Mucosa of descending colon (tissue), 3 donors: ENCODE measurements around the gene TOMM22. TPM values are rescaled to one million over a fixed set of nuclear protein-coding genes. Genes with fewer than 3 reads are reported as not detected.
A peak's percentile ranks its signal among the peaks of the same experiment; 100 is the strongest.

Source experiments
- ATAC-seq: fragments of 200-7000 bp; cut with Tn5 transposase; one replicate; pipeline ENCODE4 v1.9.1; 2020; ENCODE audit warnings: mild to moderate bottlenecking, moderate library complexity
- DNase-seq, 3 donors: peaks; one replicate each; pipeline ENCODE4 v3.0.0-alpha.2; 2020
- H3K36me3 ChIP-seq: fragments of 200-600 bp; one replicate; pipeline ENCODE4 v1.8.0; 2021; ENCODE audit warnings: low read depth, mild to moderate bottlenecking
- H3K4me1 ChIP-seq: fragments of 200-600 bp; one replicate; pipeline ENCODE4 v1.8.0; 2021; ENCODE audit warnings: low read depth, mild to moderate bottlenecking
- H3K4me3 ChIP-seq: fragments of 200-600 bp; one replicate; pipeline ENCODE4 v1.8.0; 2021; ENCODE audit warnings: mild to moderate bottlenecking
- H3K9me3 ChIP-seq: fragments of 200-600 bp; one replicate; pipeline ENCODE4 v1.8.0; 2021; ENCODE audit warnings: mild to moderate bottlenecking
- intact Hi-C, 2 donors: fragments of 100-400 bp; cut with DNase I in 1 of 2; cut with micrococcal nuclease in 1 of 2; formaldehyde crosslinking; loops; one replicate each; pipeline versions ENCODE4 v1.11.0 to v1.11.1; 2022; cut with DNase I, micrococcal nuclease
- total RNA-seq, 3 donors: library from RNA; stranded (reverse); fragmentation: NEBNext Ultra II Directional in 2 of 3; extraction: Animal tissue kit (Norgen Biotek cat#: 25700) in 2 of 3; gene quantifications; one replicate each; pipeline versions ENCODE4 v1.2.1 to v1.2.4, GENCODE V29; 2021 to 2023
- TF ChIP-seq, protein P1 (sequence below): fragments of 200-600 bp; IDR thresholded peaks from one replicate; pipeline ENCODE4 v1.8.0; 2022; ENCODE audit warnings: antibody characterized with exemption, mild to moderate bottlenecking
- donor health status: DM: no; HTN: no; CAD: no; lungs with moderate emphysema.
- donor health status: DM: no; HTN: no; CAD: no.
- donor health status: DM: no; HTN: yes; CAD: no.

The TOMM22 gene
- total RNA-seq, 3 donors from 2014 or later, result 64.5 to 84.4 (median 72.4) TPM

DNA sequence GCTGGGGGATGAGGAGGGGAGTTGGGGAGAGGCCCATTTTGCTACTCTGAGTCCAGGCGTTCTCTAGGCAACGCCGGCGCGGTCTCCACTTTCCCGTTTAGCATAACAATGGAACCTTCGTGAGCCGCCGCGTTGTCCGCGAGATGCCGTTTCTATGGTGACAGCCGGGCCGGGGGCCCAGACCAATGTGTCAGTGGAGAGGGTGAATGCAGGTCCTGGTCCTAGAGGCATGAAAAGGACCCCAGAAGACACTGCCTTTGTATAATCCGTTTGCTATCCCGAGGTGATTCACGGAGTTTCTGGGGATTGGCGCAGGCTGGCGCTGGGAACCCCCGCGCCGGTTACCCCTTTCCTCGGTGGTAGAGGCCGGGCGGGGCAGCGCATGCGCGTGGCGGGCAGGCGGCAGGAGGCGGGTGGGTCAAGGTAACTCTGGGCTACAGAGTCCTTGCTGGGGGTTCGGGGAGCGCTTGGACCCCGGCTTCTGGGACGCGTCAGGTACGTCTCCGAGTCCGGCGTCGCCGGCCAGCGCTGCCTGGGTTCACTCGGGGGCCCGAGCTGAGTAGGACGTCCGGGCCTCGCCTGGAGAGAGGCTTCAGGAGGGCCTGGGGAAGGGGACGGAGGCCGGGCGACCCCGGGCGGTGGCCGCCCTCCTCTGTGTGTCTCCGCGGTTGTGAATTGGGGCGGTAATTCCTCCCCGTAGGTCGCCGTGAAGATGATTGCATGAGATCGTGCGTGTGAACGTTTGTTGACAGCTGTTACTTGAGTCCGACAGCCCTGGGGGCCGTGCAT, 25.3 kb upstream of the TOMM22 start, which contains the start of the genes CBY1 and FAM227A:
TSS of gene CBY1 (plus strand) at position 383 of the 789 bp plus-strand sequence. CDS start 11,417 bp downstream, outside the sequence.
TSS of gene FAM227A (minus strand) at position 137 of the 789 bp plus-strand sequence. CDS start 6,224 bp downstream, outside the sequence.
- Histone ChIP-seq H3K36me3 (no peaks in the 10 kb centered on the region), H3K9me3 (no peaks in the 10 kb centered on the region), H3K4me1 (peaks cover 15% of the 10 kb centered on the region), H3K4me3 (peak within 1 kb of the TSS; percentile 86)
- DNase-seq (peak; percentile 91 to 92 (median 91)), ATAC-seq (peak; percentile 95)
- intact Hi-C loops, result no loop called here
- TF ChIP-seq, protein P1, sequence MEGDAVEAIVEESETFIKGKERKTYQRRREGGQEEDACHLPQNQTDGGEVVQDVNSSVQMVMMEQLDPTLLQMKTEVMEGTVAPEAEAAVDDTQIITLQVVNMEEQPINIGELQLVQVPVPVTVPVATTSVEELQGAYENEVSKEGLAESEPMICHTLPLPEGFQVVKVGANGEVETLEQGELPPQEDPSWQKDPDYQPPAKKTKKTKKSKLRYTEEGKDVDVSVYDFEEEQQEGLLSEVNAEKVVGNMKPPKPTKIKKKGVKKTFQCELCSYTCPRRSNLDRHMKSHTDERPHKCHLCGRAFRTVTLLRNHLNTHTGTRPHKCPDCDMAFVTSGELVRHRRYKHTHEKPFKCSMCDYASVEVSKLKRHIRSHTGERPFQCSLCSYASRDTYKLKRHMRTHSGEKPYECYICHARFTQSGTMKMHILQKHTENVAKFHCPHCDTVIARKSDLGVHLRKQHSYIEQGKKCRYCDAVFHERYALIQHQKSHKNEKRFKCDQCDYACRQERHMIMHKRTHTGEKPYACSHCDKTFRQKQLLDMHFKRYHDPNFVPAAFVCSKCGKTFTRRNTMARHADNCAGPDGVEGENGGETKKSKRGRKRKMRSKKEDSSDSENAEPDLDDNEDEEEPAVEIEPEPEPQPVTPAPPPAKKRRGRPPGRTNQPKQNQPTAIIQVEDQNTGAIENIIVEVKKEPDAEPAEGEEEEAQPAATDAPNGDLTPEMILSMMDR, result no peak

DNA sequence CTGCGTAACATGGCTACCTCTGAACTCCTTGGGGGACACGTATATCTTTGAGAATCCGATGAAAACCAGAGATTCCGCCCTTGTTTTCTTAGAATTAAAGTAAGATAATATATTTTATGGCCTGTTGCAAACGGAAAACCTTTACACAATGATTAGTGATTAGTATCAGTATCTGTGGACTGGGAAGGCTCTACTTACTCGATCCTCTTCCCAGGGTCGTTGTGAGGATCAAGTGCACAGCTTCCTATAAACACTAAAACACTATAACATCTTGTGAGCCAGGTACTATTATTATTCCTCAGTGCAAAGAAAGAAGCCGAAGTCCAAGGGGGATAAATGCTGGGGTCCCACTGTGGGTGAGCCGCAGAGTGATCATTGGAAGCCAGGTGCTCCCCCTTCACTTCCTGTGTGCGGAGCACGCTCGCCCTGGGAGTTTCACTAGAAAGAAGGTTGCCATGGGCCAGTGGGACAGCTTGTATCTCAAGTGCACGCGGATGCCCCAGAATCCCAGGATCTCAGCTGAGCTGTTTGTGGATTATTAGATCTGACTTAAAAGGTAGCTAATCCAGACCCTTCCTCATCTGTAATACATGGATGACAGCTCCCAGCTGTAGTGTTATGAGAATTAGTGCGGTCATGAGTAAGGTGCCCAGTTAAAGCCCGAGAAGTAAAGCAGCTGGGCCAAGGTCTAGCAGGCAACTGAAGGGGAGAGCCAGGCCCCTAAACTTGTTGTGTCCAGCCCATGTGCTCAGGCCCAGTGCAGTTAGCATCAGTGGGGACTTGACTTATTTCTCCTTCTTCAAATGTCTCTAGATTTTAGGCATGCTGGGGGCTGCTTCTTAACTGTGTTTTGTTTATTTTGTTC, 24.5 kb upstream of the TOMM22 start:
- no peaks in the 10 kb centered on the region for H3K36me3 ChIP-seq
- intact Hi-C loops, result no loop called here
- no peaks in the 10 kb centered on the region for H3K9me3 ChIP-seq
- DNase-seq (peak in 2 of 3 donors; percentile 34 to 44), ATAC-seq (peak; percentile 26)
- H3K4me3 ChIP-seq, result peak overlapping the region; percentile 86
- H3K4me1 ChIP-seq, result peaks cover 15% of the 10 kb centered on the region
- TF ChIP-seq, protein P1, result no peak

DNA sequence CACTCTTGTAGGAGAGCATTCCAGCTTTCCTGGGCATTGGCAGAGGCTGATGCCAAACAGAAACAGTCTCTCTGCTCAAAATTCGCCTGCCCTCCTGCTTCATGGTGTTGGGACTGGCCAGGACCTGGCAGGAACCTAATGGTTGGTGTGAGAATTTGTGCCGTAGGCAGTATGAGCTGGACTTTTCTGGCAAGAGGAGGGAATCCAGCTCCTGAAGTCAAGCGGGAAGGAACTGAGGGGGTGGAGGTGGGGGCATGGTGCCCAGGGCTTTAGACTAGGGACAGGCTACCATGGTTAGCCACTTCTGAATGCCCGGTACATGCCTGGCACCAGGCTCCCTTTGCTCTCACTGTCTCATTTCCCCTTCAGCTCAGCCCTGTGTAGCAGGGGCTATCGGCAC, 6.9 kb upstream of the TOMM22 start:
- intact Hi-C loops, result no loop called here
- H3K9me3 ChIP-seq, result no peaks in the 10 kb centered on the region
- H3K4me3 ChIP-seq, result no peak overlapping the region
- H3K36me3 ChIP-seq, result peaks cover 4% of the 10 kb centered on the region
- no peaks in the 10 kb centered on the region for H3K4me1 ChIP-seq
- ATAC-seq (no peak), DNase-seq (no peak)
- TF ChIP-seq, protein P1, result no peak

DNA sequence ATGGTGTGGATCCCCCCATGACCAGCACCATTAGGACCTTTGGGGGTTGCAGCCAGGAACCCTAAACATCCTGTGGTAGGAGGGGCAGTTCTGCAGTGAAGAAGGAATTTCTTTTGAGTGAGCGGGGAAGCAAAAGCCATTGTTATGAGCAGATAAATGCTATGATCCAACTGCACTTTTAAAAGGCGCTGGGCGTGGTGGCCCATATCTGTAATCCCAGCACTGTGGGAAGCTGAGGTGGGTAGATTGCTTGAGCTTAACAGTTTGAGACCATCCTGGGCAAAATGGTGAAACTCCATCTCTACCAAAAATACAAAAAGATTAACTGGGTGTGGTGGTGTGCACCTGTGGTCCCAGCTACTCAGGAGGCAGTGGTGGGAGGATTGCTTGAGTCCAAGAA, 5.9 kb upstream of the TOMM22 start:
- H3K4me3 ChIP-seq, result no peak overlapping the region
- intact Hi-C loops, result no loop called here

DNA sequence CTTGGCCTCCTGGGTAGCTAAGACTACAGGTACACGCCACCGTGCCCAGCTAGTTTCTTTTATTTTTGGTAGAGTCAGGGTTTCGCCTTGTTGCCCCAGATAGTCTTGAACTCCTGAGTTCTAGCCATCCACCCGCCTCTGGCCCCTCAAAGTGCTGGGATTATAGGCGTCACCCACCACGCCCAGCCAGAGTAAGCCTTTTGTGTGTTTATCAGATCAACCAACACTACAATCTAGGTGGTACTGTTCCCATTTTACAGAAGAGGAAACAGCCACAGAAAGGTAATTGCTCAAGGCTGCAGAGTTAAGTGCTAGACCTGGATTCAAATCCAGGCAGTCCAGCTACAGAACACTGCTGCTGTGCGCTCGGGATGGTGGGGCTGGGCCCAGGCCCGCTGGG, 3.1 kb downstream of the TOMM22 start:
- H3K4me1 ChIP-seq, result peaks cover 12% of the 10 kb centered on the region
- H3K9me3 ChIP-seq, result no peaks in the 10 kb centered on the region
- TF ChIP-seq, protein P1, result no peak
- ATAC-seq (no peak), DNase-seq (no peak)
- no peak overlapping the region for H3K4me3 ChIP-seq
- intact Hi-C loops, result no loop called here
- peaks cover 4% of the 10 kb centered on the region for H3K36me3 ChIP-seq

More for the DNA sequence above, 5.9 kb upstream of the TOMM22 start:
- TF ChIP-seq, protein P1, result no peak
- Histone ChIP-seq H3K36me3 (peaks cover 4% of the 10 kb centered on the region), H3K4me1 (no peaks in the 10 kb centered on the region), H3K9me3 (no peaks in the 10 kb centered on the region)
- no peak for DNase-seq
- ATAC-seq, result no peak
